GM18519 (cell line): ENCODE results near the gene SSMEM1.
"Not testable (repeated sequence)": the region's sequence is repeated elsewhere in the genome, so short reads cannot be mapped to it uniquely, and the experiment has no call there.

ENCODE experiments used
- ATAC-seq: cut with Tn5 transposase; IDR thresholded peaks from one replicate; pipeline ENCODE4 v1.9.1; 2021; ENCODE audit warnings: mild to moderate bottlenecking, moderate library complexity; ENCODE audit not compliant: unreplicated experiment, low FRiP score

The SSMEM1 gene

GRCh38 chr7:130243486-130243885 is 35.8 kb downstream of the SSMEM1 start:
- ATAC-seq = not testable (repeated sequence)

- ATAC-seq = not testable (repeated sequence)
Measured at GRCh38 chr7:130246491-130246890, 38.8 kb downstream of the SSMEM1 start.

- ATAC-seq = not testable (repeated sequence)
Measured at GRCh38 chr7:130248842-130249241, 41.2 kb downstream of the SSMEM1 start.

GRCh38 chr7:130249626-130250025 is 42.0 kb downstream of the SSMEM1 start:
- not testable (repeated sequence) for ATAC-seq

- ATAC-seq = no peak
Measured at GRCh38 chr7:130254555-130254954, 46.9 kb downstream of the SSMEM1 start.

GRCh38 chr7:130256704-130257103 is 49.0 kb downstream of the SSMEM1 start:
- no peak for ATAC-seq

- no peak for ATAC-seq
Measured at GRCh38 chr7:130258494-130259078, 50.9 kb downstream of the SSMEM1 start.

GRCh38 chr7:130262448-130262847 is 54.8 kb downstream of the SSMEM1 start:
- no peak for ATAC-seq

GRCh38 chr7:130263130-130263529 is 55.5 kb downstream of the SSMEM1 start:
- no peak for ATAC-seq
